ENCODE results near the gene PPFIBP1.

DNA sequence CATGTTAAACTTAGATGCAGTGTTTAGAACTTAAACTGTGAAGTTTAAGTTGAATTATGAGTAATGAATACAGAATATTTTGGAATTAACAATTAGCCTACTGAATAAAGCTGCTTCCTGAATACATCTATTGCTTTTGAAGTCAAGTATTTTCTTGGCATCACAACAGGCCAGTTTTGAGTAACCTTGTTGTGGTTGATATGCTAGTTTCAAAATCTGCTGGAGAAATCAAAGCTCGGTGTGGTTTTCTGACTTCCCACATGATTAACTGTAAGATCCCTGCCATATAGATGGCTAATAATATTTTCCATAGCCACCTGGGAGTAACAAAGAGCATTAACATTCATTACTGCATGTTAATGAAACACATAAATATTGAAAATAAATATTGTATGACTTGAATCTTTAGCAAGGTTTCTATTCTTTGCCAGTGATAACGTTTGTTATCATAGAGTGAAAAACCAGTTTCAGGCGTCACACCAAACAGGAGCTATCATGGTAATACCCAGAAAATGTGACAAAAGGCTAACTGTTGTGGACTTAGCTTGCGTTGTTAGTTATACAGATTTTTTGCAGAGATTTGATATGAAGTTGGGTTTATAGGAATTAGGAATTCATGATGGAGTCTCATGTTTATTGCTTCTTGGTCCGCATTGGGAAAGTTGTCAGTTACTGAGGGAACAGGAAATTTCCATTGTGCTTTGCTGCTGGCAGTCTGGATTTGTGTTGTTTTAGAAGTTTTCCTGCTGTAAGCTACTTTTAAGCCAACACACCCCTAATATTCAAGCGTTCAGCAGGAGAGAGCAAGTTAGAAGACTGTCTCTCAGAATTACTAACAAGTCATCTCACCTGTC, 32.1 kb downstream of the PPFIBP1 start:
- TF ChIP-seq, protein P1, sequence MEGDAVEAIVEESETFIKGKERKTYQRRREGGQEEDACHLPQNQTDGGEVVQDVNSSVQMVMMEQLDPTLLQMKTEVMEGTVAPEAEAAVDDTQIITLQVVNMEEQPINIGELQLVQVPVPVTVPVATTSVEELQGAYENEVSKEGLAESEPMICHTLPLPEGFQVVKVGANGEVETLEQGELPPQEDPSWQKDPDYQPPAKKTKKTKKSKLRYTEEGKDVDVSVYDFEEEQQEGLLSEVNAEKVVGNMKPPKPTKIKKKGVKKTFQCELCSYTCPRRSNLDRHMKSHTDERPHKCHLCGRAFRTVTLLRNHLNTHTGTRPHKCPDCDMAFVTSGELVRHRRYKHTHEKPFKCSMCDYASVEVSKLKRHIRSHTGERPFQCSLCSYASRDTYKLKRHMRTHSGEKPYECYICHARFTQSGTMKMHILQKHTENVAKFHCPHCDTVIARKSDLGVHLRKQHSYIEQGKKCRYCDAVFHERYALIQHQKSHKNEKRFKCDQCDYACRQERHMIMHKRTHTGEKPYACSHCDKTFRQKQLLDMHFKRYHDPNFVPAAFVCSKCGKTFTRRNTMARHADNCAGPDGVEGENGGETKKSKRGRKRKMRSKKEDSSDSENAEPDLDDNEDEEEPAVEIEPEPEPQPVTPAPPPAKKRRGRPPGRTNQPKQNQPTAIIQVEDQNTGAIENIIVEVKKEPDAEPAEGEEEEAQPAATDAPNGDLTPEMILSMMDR (IDR thresholded peaks at IDR 0.05; ENCODE audit: low read depth, low read length): no peak
- TF ChIP-seq EZH2phosphoT487 (IDR thresholded peaks at IDR 0.05; ENCODE audit: low read depth): no peak

Measured in OCI-LY3 (cell line).